ENCODE results near the gene ARSI.
A peak's percentile ranks its signal among the peaks of the same experiment; 100 is the strongest.

ARSI gene

DNA sequence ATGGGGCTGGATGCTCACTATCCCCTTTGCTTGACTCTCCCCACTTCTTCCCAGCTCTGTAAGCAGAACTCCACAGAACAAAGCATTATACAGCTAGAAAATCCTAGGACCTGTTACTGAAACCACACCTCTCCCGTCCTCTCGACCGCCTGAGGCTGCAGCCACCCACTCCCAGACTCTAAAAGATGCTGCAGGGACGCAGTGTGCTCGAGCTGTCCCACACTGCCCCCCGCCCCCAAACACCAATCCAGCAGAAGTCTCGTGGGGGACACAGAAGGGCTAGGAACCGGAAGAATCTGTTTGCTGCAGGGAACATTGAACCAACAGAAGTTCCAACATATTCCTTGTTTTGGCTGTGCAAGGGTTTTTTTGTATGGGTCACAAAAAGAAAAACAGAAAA lies 20.7 kb downstream of the ARSI start:
- no peak for DNase-seq (ENCODE audit: low read depth)
- TF ChIP-seq, protein P1, sequence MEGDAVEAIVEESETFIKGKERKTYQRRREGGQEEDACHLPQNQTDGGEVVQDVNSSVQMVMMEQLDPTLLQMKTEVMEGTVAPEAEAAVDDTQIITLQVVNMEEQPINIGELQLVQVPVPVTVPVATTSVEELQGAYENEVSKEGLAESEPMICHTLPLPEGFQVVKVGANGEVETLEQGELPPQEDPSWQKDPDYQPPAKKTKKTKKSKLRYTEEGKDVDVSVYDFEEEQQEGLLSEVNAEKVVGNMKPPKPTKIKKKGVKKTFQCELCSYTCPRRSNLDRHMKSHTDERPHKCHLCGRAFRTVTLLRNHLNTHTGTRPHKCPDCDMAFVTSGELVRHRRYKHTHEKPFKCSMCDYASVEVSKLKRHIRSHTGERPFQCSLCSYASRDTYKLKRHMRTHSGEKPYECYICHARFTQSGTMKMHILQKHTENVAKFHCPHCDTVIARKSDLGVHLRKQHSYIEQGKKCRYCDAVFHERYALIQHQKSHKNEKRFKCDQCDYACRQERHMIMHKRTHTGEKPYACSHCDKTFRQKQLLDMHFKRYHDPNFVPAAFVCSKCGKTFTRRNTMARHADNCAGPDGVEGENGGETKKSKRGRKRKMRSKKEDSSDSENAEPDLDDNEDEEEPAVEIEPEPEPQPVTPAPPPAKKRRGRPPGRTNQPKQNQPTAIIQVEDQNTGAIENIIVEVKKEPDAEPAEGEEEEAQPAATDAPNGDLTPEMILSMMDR (IDR thresholded peaks at IDR 0.05; ENCODE audit: low read depth, low read length, missing control alignments), result no peak
- no peak overlapping the region for H3K4me3 ChIP-seq (ENCODE audit: low read depth, low read length)

DNA sequence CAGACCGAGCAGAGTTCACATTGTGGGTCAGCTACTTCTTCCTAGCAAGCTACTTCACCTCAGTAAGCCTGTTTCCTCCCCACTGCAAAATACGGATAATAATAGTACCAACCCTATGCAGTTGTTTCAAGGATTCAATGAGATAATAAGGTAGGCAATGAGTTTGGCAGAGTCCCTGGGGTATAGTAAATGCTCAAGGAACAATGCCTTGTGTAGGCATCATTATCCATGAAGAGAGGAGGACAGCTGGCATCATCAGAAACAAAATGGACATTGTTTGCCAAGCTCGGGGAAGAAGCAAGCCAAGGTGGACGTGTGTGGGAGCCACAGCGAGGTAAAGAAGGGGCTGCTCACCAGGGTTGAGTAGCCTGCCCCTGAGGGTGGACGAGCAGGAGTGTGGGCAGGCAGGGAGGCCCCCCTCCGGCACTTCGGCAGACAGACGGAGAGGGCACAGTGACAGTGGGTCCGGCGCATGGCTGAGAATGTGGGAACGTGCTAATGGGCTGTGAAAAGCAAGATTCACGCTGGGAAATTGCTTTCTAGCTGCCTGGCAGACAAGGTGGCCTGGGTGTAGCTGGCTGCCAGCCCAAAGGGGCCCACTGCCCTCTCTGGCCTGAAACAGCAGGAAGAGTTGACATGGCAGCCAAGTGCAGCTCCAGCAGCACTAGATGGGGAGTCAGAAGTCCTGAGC lies 23.2 kb downstream of the ARSI start:
- TF ChIP-seq, protein P1 (IDR thresholded peaks at IDR 0.05; ENCODE audit: low read depth, low read length, missing control alignments), result no peak
- no peak overlapping the region for H3K4me3 ChIP-seq (ENCODE audit: low read depth, low read length)
- DNase-seq (ENCODE audit: low read depth), result no peak

DNA sequence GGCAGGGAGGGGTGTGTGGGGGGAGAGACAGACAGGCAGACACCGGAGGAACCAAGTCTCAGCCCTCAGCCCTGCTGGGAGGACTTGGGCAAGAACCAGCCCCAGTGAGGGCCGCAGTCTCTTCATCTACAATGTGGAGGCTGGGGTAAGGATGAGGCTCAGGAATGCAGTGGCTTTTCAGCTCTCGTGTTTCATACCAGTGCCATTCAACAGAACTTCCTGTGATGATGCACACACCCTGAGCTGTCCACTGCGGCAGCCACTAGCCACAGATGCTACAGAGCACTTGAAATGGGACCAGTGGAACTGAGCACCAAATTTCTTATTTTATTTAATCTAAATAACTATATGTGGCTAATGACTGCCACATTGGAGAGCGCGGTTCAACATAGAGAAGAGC lies 23.8 kb downstream of the ARSI start:
- TF ChIP-seq, protein P1 (IDR thresholded peaks at IDR 0.05; ENCODE audit: low read depth, low read length, missing control alignments), result no peak
- H3K4me3 ChIP-seq (ENCODE audit: low read depth, low read length), result no peak overlapping the region
- DNase-seq (ENCODE audit: low read depth), result no peak

DNA sequence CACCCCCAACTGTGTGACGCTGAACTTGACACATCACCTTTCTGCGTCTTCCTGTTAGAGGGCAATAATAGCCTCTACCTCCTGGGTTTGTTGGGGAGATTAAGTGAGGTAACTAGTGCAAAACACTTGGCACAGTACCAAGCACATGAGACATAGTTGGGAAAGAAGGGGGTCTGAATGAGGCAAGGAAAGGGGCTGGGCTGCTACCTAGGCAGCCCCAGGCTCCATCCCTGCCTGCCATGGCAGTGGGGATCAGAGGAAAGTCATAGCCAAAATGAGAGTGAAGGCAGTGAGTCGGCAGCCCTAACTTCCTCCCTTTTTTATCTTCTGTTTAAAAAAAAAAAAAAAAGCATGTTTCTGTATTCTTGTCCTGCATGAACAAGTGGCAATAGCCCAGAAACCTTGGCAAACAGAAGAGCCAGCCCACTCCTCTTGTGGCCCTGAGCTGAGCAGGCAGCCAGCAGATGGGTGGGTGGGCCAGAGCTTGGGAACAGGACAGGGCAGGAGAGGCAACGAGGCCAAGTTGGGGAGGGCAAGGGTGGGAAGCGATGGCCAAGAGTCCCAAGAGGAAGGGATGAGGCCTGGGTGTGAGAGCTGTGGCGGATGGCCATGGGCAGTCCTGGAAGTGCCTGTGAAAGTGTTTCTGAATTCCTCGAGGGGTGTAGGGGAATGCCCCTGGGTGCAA lies 24.5 kb downstream of the ARSI start:
- no peak overlapping the region for H3K4me3 ChIP-seq (ENCODE audit: low read depth, low read length)
- DNase-seq (ENCODE audit: low read depth), result no peak
- TF ChIP-seq, protein P1 (IDR thresholded peaks at IDR 0.05; ENCODE audit: low read depth, low read length, missing control alignments), result no peak

DNA sequence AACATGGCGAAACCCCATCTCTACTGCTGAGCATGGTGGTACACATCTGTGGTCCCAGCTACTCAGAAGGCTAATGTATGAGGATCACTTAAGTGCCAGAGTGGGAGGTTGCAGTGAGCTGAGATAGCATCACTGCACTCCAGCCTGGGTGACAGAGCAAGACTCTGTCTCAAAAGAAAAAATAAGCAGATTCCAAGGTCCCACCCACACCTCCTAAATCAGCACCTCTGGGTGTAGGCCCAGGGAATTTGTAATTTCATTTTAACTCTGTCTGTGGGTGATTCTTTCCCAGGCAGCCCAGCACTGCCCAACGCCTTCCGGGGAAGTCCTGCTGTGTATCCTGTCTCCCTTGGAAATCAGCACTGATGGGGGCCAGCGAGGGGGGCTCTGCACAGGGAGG lies 25.7 kb downstream of the ARSI start:
- DNase-seq (ENCODE audit: low read depth), result no peak
- TF ChIP-seq, protein P1 (IDR thresholded peaks at IDR 0.05; ENCODE audit: low read depth, low read length, missing control alignments), result no peak
- H3K4me3 ChIP-seq (ENCODE audit: low read depth, low read length), result no peak overlapping the region

DNA sequence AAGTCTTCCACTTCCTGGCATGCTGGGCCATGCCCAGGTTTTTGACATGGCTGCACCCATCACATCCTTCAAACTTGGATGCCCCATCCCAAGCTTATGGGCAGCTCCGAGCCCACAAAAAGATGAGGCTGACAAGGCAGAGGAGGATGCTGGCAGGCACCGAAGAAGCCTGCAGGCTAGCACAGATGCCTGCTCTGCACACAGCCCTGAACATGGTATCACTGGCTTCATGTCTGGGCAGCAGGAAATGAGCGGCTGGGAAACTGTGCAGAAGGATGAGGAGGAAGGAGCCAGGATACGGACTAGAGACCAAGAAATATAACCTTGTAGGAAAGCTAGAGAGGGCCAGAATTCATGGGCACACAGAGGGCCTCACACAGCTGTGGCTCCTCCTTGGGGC lies 27.9 kb downstream of the ARSI start:
- TF ChIP-seq, protein P1 (IDR thresholded peaks at IDR 0.05; ENCODE audit: low read depth, low read length, missing control alignments), result no peak
- DNase-seq (ENCODE audit: low read depth), result no peak
- H3K4me3 ChIP-seq (ENCODE audit: low read depth, low read length), result no peak overlapping the region

DNA sequence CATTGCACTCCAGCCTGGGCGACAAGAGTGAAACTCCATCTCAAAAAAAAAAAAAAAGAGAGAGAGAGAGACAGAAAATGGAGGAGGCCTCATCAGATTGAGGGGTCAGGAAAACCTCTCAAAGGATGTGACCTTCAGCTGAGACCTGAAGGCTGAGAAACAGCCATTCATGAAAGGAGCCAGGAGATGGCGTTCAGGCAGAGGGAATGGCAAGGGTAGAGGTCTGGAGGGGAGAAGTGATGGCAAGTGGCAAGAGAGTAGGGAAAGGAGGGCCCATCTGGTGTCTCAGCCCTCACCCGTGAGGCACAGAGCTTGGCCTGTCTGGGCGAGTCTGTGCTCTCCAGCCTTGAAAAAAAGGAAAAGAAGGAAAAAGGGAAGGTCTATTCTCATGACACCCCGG lies 30.2 kb downstream of the ARSI start:
- TF ChIP-seq, protein P1 (IDR thresholded peaks at IDR 0.05; ENCODE audit: low read depth, low read length, missing control alignments), result peak; percentile 56
- DNase-seq (ENCODE audit: low read depth), result no peak
- H3K4me3 ChIP-seq (ENCODE audit: low read depth, low read length), result no peak overlapping the region

Measured in GM12864 (cell line).